ENCODE data around the gene SMOC2.

DNA sequence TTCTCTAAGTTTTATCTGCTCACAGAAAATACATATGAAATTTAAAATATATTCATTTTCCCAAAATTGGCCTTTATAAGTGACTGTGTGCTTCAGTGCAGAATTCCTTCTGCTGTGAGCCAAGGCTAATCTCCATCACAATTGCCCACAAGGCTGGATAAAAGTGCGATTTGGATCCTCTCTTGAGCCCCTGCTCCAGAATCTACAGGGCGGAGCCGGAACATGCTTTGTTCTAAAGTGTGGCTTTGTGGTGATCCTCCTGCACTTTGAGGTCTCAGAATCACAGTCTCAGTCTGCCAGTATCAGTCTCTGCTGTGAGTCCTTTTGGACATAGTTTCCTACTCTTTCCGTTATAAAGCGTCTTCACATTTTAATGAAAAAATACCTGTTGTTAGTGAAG, 28.9 kb downstream of the SMOC2 start:
- TF ChIP-seq POLR2A (IDR thresholded peaks at IDR 0.05; ENCODE audit: low read depth, low read length): no peak
- TF ChIP-seq, protein P1, sequence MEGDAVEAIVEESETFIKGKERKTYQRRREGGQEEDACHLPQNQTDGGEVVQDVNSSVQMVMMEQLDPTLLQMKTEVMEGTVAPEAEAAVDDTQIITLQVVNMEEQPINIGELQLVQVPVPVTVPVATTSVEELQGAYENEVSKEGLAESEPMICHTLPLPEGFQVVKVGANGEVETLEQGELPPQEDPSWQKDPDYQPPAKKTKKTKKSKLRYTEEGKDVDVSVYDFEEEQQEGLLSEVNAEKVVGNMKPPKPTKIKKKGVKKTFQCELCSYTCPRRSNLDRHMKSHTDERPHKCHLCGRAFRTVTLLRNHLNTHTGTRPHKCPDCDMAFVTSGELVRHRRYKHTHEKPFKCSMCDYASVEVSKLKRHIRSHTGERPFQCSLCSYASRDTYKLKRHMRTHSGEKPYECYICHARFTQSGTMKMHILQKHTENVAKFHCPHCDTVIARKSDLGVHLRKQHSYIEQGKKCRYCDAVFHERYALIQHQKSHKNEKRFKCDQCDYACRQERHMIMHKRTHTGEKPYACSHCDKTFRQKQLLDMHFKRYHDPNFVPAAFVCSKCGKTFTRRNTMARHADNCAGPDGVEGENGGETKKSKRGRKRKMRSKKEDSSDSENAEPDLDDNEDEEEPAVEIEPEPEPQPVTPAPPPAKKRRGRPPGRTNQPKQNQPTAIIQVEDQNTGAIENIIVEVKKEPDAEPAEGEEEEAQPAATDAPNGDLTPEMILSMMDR (conservative IDR thresholded peaks at IDR 0.05; ENCODE audit: low read depth, low read length): no peak
- TF ChIP-seq, protein P2, sequence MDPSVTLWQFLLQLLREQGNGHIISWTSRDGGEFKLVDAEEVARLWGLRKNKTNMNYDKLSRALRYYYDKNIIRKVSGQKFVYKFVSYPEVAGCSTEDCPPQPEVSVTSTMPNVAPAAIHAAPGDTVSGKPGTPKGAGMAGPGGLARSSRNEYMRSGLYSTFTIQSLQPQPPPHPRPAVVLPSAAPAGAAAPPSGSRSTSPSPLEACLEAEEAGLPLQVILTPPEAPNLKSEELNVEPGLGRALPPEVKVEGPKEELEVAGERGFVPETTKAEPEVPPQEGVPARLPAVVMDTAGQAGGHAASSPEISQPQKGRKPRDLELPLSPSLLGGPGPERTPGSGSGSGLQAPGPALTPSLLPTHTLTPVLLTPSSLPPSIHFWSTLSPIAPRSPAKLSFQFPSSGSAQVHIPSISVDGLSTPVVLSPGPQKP (IDR thresholded peaks at IDR 0.05; ENCODE audit: borderline replicate concordance, low read depth, low read length): no peak
- TF ChIP-seq RFX5 (IDR thresholded peaks at IDR 0.05; ENCODE audit: low read depth, low read length): no peak
- no peak for TF ChIP-seq CEBPB (IDR thresholded peaks at IDR 0.05; ENCODE audit: low read depth, low read length)
- TF ChIP-seq, protein P3, sequence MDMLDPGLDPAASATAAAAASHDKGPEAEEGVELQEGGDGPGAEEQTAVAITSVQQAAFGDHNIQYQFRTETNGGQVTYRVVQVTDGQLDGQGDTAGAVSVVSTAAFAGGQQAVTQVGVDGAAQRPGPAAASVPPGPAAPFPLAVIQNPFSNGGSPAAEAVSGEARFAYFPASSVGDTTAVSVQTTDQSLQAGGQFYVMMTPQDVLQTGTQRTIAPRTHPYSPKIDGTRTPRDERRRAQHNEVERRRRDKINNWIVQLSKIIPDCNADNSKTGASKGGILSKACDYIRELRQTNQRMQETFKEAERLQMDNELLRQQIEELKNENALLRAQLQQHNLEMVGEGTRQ (IDR thresholded peaks at IDR 0.05; ENCODE audit: low read depth, low read length): no peak
- TF ChIP-seq MAZ (IDR thresholded peaks at IDR 0.05; ENCODE audit: borderline replicate concordance, low read depth, low read length): no peak
- TF ChIP-seq NFE2L2 (IDR thresholded peaks at IDR 0.05; ENCODE audit: low read depth, low read length): no peak
- TF ChIP-seq MAFK (IDR thresholded peaks at IDR 0.05; ENCODE audit: low read depth, low read length): no peak
- TF ChIP-seq MXI1 (IDR thresholded peaks at IDR 0.05; ENCODE audit: borderline replicate concordance, low read depth, low read length): no peak
- no peak for TF ChIP-seq BHLHE40 (IDR thresholded peaks at IDR 0.05; ENCODE audit: low read depth, low read length)
- TF ChIP-seq CHD1 (IDR thresholded peaks at IDR 0.05; ENCODE audit: low read depth, low read length): no peak
- no peak for TF ChIP-seq SMC3 (IDR thresholded peaks at IDR 0.05; ENCODE audit: low read depth, low read length)
- TF ChIP-seq RCOR1 (IDR thresholded peaks at IDR 0.05; ENCODE audit: insufficient replicate concordance, low read length): no peak

Data from IMR-90 (cell line).